Right atrium auricular region (tissue), 2 donors: Measurements from ENCODE around the gene NRXN3. TPM values are rescaled to one million over a fixed set of nuclear protein-coding genes. Genes with fewer than 3 reads are reported as not detected.

Experiments used
- DNase-seq: peaks from one replicate; pipeline ENCODE4 v3.0.0-alpha.2; 2019; ENCODE audit warnings: low spot score
- H3K27ac ChIP-seq, 2 donors: fragments of 200-600 bp; sonication (generic); 1 replicate in 1 of 2; 2 replicates in 1 of 2; pipeline ENCODE4 v1.5.1; 2016 to 2019
- H3K27me3 ChIP-seq, 2 donors: fragments of 200-600 bp; sonication (generic); one replicate each; pipeline versions ENCODE4 v1.5.1 to v1.6.0; 2017 to 2019
- H3K36me3 ChIP-seq: fragments of 200-600 bp; sonication (generic); one replicate; pipeline ENCODE4 v1.5.1; 2016
- H3K4me1 ChIP-seq, 2 donors: fragments of 200-600 bp; sonication (generic); one replicate each; pipeline versions ENCODE4 v1.5.1 to v1.6.0; 2017 to 2019
- H3K4me3 ChIP-seq, 2 donors: fragments of 200-600 bp; sonication (generic); 1 replicate in 1 of 2; 2 replicates in 1 of 2; pipeline ENCODE4 v1.5.1; 2017 to 2019; ENCODE audit warnings: mild to moderate bottlenecking in 1 of 2, moderate library complexity in 1 of 2
- H3K9me3 ChIP-seq, 2 donors: fragments of 200-600 bp; sonication (generic); one replicate each; pipeline ENCODE4 v1.5.1; 2019
- CTCF ChIP-seq, 2 donors: fragments of 200-600 bp; sonication (generic); IDR thresholded peaks; one replicate each; pipeline ENCODE4 v1.5.1; 2019; ENCODE audit warnings: antibody characterized with exemption in 2 of 2
- total RNA-seq, 2 donors: library from RNA; depleted of rRNA; stranded (reverse); fragments of >200 nt; gene quantifications; one replicate each; pipeline ENCODE4 v1.1.0, GENCODE V29; 2016

Gene NRXN3
- total RNA-seq, 2 donors from 2014 or later = 2.0 to 2.3 TPM

- no peaks in the 10 kb centered on the region for H3K27me3 ChIP-seq
- H3K36me3 ChIP-seq = no peaks in the 10 kb centered on the region
- H3K9me3 ChIP-seq = no peaks in the 10 kb centered on the region
- H3K4me1 ChIP-seq = no peaks in the 10 kb centered on the region
- DNase-seq = no peak
- H3K4me3 ChIP-seq = no peak overlapping the region
- no peak overlapping the region for H3K27ac ChIP-seq
- TF ChIP-seq CTCF (IDR thresholded peaks at IDR 0.05) = no peak
These were observed 58.6 kb downstream of the NRXN3 start for GRCh38 chr14:78228702-78229327.

GRCh38 chr14:78232231-78233000 lies 62.2 kb downstream of the NRXN3 start:
- TF ChIP-seq CTCF (IDR thresholded peaks at IDR 0.05) = no peak
- no peaks in the 10 kb centered on the region for H3K9me3 ChIP-seq
- no peak overlapping the region for H3K27ac ChIP-seq
- no peak overlapping the region for H3K4me3 ChIP-seq
- H3K4me1 ChIP-seq = no peaks in the 10 kb centered on the region
- no peaks in the 10 kb centered on the region for H3K27me3 ChIP-seq
- H3K36me3 ChIP-seq = no peaks in the 10 kb centered on the region
- DNase-seq = no peak

- no peak overlapping the region for H3K4me3 ChIP-seq
- H3K27me3 ChIP-seq = no peaks in the 10 kb centered on the region
- no peaks in the 10 kb centered on the region for H3K36me3 ChIP-seq
- H3K4me1 ChIP-seq = no peaks in the 10 kb centered on the region
- H3K27ac ChIP-seq = no peak overlapping the region
- DNase-seq = no peak
- H3K9me3 ChIP-seq = no peaks in the 10 kb centered on the region
- no peak for TF ChIP-seq CTCF (IDR thresholded peaks at IDR 0.05)
These were observed 68.0 kb downstream of the NRXN3 start for GRCh38 chr14:78238141-78238540.

GRCh38 chr14:78240567-78240966 lies 70.4 kb downstream of the NRXN3 start:
- Histone ChIP-seq H3K9me3 (no peaks in the 10 kb centered on the region), H3K36me3 (no peaks in the 10 kb centered on the region), H3K4me3 (no peak overlapping the region), H3K27ac (no peak overlapping the region), H3K27me3 (no peaks in the 10 kb centered on the region), H3K4me1 (no peaks in the 10 kb centered on the region)
- no peak for DNase-seq
- TF ChIP-seq CTCF (IDR thresholded peaks at IDR 0.05) = no peak

GRCh38 chr14:78242086-78242485 lies 71.9 kb downstream of the NRXN3 start:
- no peaks in the 10 kb centered on the region for H3K9me3 ChIP-seq

More at GRCh38 chr14:78242086-78242485, 71.9 kb downstream of the NRXN3 start:
- Histone ChIP-seq H3K36me3 (no peaks in the 10 kb centered on the region), H3K27me3 (no peaks in the 10 kb centered on the region), H3K4me1 (no peaks in the 10 kb centered on the region), H3K27ac (no peak overlapping the region), H3K4me3 (no peak overlapping the region)
- no peak for TF ChIP-seq CTCF (IDR thresholded peaks at IDR 0.05)
- DNase-seq = no peak
